Measurements from ENCODE around the gene ATN1.

- TF ChIP-seq, protein P1, sequence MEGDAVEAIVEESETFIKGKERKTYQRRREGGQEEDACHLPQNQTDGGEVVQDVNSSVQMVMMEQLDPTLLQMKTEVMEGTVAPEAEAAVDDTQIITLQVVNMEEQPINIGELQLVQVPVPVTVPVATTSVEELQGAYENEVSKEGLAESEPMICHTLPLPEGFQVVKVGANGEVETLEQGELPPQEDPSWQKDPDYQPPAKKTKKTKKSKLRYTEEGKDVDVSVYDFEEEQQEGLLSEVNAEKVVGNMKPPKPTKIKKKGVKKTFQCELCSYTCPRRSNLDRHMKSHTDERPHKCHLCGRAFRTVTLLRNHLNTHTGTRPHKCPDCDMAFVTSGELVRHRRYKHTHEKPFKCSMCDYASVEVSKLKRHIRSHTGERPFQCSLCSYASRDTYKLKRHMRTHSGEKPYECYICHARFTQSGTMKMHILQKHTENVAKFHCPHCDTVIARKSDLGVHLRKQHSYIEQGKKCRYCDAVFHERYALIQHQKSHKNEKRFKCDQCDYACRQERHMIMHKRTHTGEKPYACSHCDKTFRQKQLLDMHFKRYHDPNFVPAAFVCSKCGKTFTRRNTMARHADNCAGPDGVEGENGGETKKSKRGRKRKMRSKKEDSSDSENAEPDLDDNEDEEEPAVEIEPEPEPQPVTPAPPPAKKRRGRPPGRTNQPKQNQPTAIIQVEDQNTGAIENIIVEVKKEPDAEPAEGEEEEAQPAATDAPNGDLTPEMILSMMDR (conservative IDR thresholded peaks at IDR 0.05; ENCODE audit: low read depth, low read length): no peak
- no peak for TF ChIP-seq EZH2 (IDR thresholded peaks at IDR 0.05; ENCODE audit: borderline replicate concordance, low read depth, low read length, poor library complexity, severe bottlenecking)
Observed at GRCh38 chr12:6974180-6974579, 46.4 kb downstream of the ATN1 start.

Data from A673 (cell line).